ENCODE results near the gene DMBT1. TPM values are rescaled to one million over a fixed set of nuclear protein-coding genes. Genes with fewer than 3 reads are reported as not detected.

DMBT1 gene
- total RNA-seq, 4 donors from 2014 or later: 0.15 to 0.62 (median 0.31) TPM

DNA sequence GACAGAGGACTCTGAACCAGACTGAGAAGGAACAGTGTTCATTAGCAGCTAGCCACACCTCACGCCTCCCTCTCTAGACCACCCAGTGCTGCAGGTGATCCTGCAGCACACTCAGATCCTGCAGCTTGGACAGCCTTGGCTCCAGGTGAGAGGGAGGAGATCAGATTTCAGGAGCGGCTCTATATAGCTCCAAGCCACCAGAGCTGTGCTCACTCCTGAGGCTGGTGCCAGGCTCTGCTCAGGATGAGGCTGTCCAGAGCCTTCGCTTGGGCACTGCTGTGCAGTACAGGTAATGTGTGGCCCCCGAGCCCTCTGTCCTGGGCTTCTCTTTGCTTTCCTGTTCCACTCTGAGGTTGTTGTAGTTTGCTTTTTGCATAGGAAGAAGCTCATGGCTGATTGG, 96.7 kb downstream of the DMBT1 start:
- DNase-seq (ENCODE audit: low spot score in 2 of 2): peak; percentile 9 to 66
- H3K27ac ChIP-seq: no peak overlapping the region
- no peaks in the 10 kb centered on the region for H3K4me1 ChIP-seq
- no peaks in the 10 kb centered on the region for H3K9me3 ChIP-seq
- no peaks in the 10 kb centered on the region for H3K27me3 ChIP-seq
- WGBS: 72% methylated on average over 4 of the region's 4 CpGs
- H3K4me3 ChIP-seq: no peak overlapping the region
- no peaks in the 10 kb centered on the region for H3K36me3 ChIP-seq
- TF ChIP-seq EP300 (IDR thresholded peaks at IDR 0.05) (no peak), POLR2A (IDR thresholded peaks at IDR 0.05) (no peak), POLR2AphosphoS5 (IDR thresholded peaks at IDR 0.05) (no peak)
- TF ChIP-seq, protein P1, sequence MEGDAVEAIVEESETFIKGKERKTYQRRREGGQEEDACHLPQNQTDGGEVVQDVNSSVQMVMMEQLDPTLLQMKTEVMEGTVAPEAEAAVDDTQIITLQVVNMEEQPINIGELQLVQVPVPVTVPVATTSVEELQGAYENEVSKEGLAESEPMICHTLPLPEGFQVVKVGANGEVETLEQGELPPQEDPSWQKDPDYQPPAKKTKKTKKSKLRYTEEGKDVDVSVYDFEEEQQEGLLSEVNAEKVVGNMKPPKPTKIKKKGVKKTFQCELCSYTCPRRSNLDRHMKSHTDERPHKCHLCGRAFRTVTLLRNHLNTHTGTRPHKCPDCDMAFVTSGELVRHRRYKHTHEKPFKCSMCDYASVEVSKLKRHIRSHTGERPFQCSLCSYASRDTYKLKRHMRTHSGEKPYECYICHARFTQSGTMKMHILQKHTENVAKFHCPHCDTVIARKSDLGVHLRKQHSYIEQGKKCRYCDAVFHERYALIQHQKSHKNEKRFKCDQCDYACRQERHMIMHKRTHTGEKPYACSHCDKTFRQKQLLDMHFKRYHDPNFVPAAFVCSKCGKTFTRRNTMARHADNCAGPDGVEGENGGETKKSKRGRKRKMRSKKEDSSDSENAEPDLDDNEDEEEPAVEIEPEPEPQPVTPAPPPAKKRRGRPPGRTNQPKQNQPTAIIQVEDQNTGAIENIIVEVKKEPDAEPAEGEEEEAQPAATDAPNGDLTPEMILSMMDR (IDR thresholded peaks at IDR 0.05): no peak

DNA sequence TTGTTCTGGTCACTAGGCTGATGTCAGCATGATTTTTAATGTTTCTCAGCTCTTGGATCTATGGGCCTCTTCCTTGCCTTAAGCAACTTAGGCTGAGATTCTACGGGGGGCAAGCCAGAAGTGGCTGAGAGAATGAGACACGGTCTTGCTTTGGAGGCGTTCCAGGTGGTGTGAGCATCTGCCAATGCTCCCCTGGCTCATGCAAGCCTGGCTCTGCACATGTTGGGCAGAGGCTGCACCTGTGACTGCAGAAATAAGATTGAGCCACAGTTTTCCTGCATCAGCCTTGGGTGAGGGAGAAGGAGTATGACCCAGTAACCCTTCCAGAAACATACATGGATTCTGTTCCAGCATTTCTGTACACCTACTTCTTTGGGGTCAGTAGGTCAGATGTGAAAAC, 97.2 kb downstream of the DMBT1 start:
- no peaks in the 10 kb centered on the region for H3K27me3 ChIP-seq
- WGBS: 35% methylated on average over 3 of the region's 3 CpGs
- no peak overlapping the region for H3K4me3 ChIP-seq
- peak; percentile 3 to 37 for DNase-seq (ENCODE audit: low spot score in 2 of 2)
- TF ChIP-seq POLR2A (IDR thresholded peaks at IDR 0.05) (no peak), POLR2AphosphoS5 (IDR thresholded peaks at IDR 0.05) (no peak), EP300 (IDR thresholded peaks at IDR 0.05) (no peak)
- TF ChIP-seq, protein P1 (IDR thresholded peaks at IDR 0.05): no peak
- H3K4me1 ChIP-seq: no peaks in the 10 kb centered on the region
- no peak overlapping the region for H3K27ac ChIP-seq
- H3K36me3 ChIP-seq: no peaks in the 10 kb centered on the region
- no peaks in the 10 kb centered on the region for H3K9me3 ChIP-seq

DNA sequence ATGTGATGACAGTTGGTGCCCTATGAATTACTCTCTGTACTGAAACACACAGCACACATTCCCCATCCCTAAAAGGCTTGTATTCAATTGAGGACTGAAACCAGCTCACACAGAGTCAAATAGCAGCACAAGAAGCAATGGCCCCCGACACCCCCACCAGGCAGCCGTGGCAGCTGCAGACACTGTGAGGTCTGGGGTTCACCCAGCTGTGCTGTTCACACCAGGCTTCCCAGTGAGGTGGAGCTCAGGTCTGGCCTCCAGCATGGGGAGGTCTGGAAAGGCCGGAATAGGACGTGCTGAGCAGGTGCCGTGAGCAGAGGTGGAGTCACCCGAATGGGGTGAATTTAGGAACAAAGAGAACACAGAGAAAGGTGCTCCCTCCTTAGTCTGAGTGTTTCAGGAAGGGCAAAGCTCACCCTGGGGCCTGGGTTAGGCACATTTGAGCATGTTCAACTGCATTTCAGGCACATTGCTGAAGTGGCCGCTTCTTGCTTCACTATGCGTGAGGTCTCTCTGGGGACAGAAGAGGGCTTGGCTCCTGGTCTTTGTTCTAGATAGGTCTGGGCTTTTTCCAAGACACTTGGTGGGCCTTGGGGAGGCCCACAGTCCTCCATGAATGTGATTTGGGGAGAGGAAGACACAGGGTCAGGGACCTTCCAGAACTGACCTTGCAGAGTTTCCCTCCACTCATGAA, 97.9 kb downstream of the DMBT1 start:
- 65% methylated on average over 7 of the region's 8 CpGs for WGBS
- H3K27ac ChIP-seq: no peak overlapping the region
- H3K4me3 ChIP-seq: no peak overlapping the region
- no peak for TF ChIP-seq POLR2A (IDR thresholded peaks at IDR 0.05)
- no peak for TF ChIP-seq POLR2AphosphoS5 (IDR thresholded peaks at IDR 0.05)
- no peak for TF ChIP-seq EP300 (IDR thresholded peaks at IDR 0.05)
- TF ChIP-seq, protein P1 (IDR thresholded peaks at IDR 0.05): no peak
- DNase-seq (ENCODE audit: low spot score in 2 of 2): peak; percentile 29 to 56
- H3K27me3 ChIP-seq: no peaks in the 10 kb centered on the region
- no peaks in the 10 kb centered on the region for H3K9me3 ChIP-seq
- no peaks in the 10 kb centered on the region for H3K36me3 ChIP-seq
- H3K4me1 ChIP-seq: no peaks in the 10 kb centered on the region

DNA sequence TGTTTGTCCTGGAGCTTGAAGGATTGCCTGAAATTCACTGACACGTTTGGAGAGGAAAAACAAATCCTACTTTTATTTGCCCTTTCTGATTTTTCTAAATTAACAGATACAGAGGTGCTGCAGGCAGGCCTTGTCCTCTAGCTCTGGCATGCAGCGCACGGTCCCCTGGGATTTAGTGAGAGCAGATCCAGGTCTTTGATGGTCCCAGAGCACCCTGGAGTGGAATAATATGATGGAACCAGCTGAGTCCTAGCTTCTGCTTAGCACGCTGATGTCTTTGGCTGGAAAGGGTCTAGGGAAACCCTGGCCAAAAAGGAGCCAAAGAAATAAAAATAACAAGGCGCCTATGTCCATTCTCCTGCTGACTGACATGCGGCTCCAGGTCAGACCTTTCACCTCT, 98.6 kb downstream of the DMBT1 start:
- Histone ChIP-seq H3K27me3 (no peaks in the 10 kb centered on the region), H3K36me3 (no peaks in the 10 kb centered on the region), H3K4me3 (no peak overlapping the region), H3K4me1 (no peaks in the 10 kb centered on the region), H3K9me3 (no peaks in the 10 kb centered on the region), H3K27ac (no peak overlapping the region)
- DNase-seq (ENCODE audit: low spot score in 2 of 2): peak; percentile 18 to 24
- 86% methylated on average over 6 of the region's 6 CpGs for WGBS
- TF ChIP-seq EP300 (IDR thresholded peaks at IDR 0.05) (no peak), POLR2AphosphoS5 (IDR thresholded peaks at IDR 0.05) (no peak), POLR2A (IDR thresholded peaks at IDR 0.05) (no peak)
- TF ChIP-seq, protein P1 (IDR thresholded peaks at IDR 0.05): no peak

DNA sequence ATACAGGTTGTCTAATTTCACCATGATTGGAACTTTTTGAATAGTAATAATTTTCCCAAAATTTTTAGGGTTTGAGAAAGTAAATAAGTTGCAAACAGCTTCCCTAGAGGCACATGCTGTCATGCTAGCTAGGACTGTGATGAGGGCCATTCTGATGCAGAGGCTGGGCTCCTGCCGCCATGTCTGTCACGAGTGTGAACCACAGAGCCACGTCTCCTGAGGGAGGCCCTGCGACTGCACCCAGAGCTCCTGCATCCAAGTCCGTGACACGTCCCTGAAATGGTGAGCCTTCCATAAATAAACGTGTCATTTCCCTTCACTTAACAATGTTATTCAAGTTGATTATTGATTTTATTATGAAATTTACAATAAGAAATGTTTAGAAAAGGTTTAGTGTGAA, 99.1 kb downstream of the DMBT1 start:
- no peak for TF ChIP-seq POLR2A (IDR thresholded peaks at IDR 0.05)
- TF ChIP-seq, protein P1 (IDR thresholded peaks at IDR 0.05): no peak
- TF ChIP-seq EP300 (IDR thresholded peaks at IDR 0.05): no peak
- TF ChIP-seq POLR2AphosphoS5 (IDR thresholded peaks at IDR 0.05): no peak
- Histone ChIP-seq H3K4me3 (no peak overlapping the region), H3K9me3 (no peaks in the 10 kb centered on the region), H3K36me3 (no peaks in the 10 kb centered on the region), H3K27me3 (no peaks in the 10 kb centered on the region), H3K27ac (no peak overlapping the region), H3K4me1 (no peaks in the 10 kb centered on the region)
- WGBS: 76% methylated on average over 7 of the region's 7 CpGs
- DNase-seq (ENCODE audit: low spot score in 2 of 2): peak; percentile 17 to 53
